Natural killer cell treated with Interleukin-12 subunit alpha and Interleukin-12 subunit beta and Interleukin-15 and Interleukin-18, amount 100 ng/mL, for 72 hours (primary cell): ENCODE results near the gene NT5M. TPM values are rescaled to one million over a fixed set of nuclear protein-coding genes. Genes with fewer than 3 reads are reported as not detected.
A peak's percentile ranks its signal among the peaks of the same experiment; 100 is the strongest.

ENCODE experiments used
- ATAC-seq, 2 donors: fragments of 150-1000 bp; cut with Tn5 transposase in 1 of 2; sonication (Bioruptor Pico), chemical (Tn5 transposase) in 1 of 2; 2 replicates each; pipeline ENCODE4 v1.10.0; 2021
- DNase-seq: peaks from one replicate; pipeline ENCODE4 v3.0.0; 2022; ENCODE audit warnings: low spot score
- H3K27ac Mint-ChIP-seq, 2 donors: 1 replicate in 1 of 2; 2 replicates in 1 of 2; pipeline ENCODE4 v1.8.0; 2022; ENCODE audit warnings: mixed read lengths in 2 of 2, mild to moderate bottlenecking in 1 of 2, moderate library complexity in 1 of 2
- H3K27me3 Mint-ChIP-seq, 2 donors: 1 replicate in 1 of 2; 2 replicates in 1 of 2; pipeline ENCODE4 v1.8.0; 2022; ENCODE audit warnings: mixed read lengths in 2 of 2
- H3K36me3 Mint-ChIP-seq: one replicate; pipeline ENCODE4 v1.8.0; 2022; ENCODE audit warnings: mixed read lengths
- H3K4me1 Mint-ChIP-seq, 2 donors: 1 replicate in 1 of 2; 2 replicates in 1 of 2; pipeline ENCODE4 v1.8.0; 2022; ENCODE audit warnings: low read depth in 2 of 2, mixed read lengths in 2 of 2, mild to moderate bottlenecking in 1 of 2
- H3K4me3 Mint-ChIP-seq: one replicate; pipeline ENCODE4 v1.8.0; 2022; ENCODE audit warnings: mixed read lengths
- H3K9me3 Mint-ChIP-seq: 2 replicates; pipeline ENCODE4 v1.8.0; 2022; ENCODE audit warnings: mixed read lengths
- total RNA-seq, 2 donors: library from RNA; stranded (reverse); gene quantifications; one replicate each; pipeline ENCODE4 v1.2.3, GENCODE V29; 2022

Gene NT5M
- total RNA-seq, 2 donors from 2014 or later, result 2.0 to 4.5 TPM

GRCh38 chr17:17350491-17351355 is 47.5 kb downstream of the NT5M start:
- no peaks in the 10 kb centered on the region for H3K27me3 Mint-ChIP-seq
- H3K4me3 Mint-ChIP-seq, result no peak overlapping the region
- peak; percentile 59 for DNase-seq
- H3K4me1 Mint-ChIP-seq, result no peaks in the 10 kb centered on the region
- H3K36me3 Mint-ChIP-seq, result no peaks in the 10 kb centered on the region
- no peak for ATAC-seq
- no peak overlapping the region for H3K27ac Mint-ChIP-seq
- H3K9me3 Mint-ChIP-seq, result no peaks in the 10 kb centered on the region

- DNase-seq, result peak; percentile 16
- Mint-ChIP-seq H3K9me3 (no peaks in the 10 kb centered on the region), H3K27ac (no peak overlapping the region), H3K4me1 (no peaks in the 10 kb centered on the region), H3K36me3 (no peaks in the 10 kb centered on the region), H3K4me3 (no peak overlapping the region), H3K27me3 (no peaks in the 10 kb centered on the region)
- no peak for ATAC-seq
Measured at GRCh38 chr17:17351356-17351891, 48.3 kb downstream of the NT5M start.

- Mint-ChIP-seq H3K4me3 (no peak overlapping the region), H3K27me3 (no peaks in the 10 kb centered on the region), H3K4me1 (peaks cover 0 to 3% of the 10 kb centered on the region in 2 donors), H3K9me3 (no peaks in the 10 kb centered on the region), H3K27ac (no peak overlapping the region), H3K36me3 (no peaks in the 10 kb centered on the region)
- DNase-seq (peak; percentile 55), ATAC-seq (no peak)
Measured at GRCh38 chr17:17351901-17352781, 49.0 kb downstream of the NT5M start.

- Mint-ChIP-seq H3K27me3 (no peaks in the 10 kb centered on the region), H3K4me1 (peaks cover 0 to 5% of the 10 kb centered on the region in 2 donors), H3K36me3 (no peaks in the 10 kb centered on the region), H3K27ac (no peak overlapping the region), H3K9me3 (no peaks in the 10 kb centered on the region), H3K4me3 (no peak overlapping the region)
- ATAC-seq (no peak), DNase-seq (peak; percentile 49)
Measured at GRCh38 chr17:17352836-17353624, 49.9 kb downstream of the NT5M start.

- Mint-ChIP-seq H3K9me3 (no peaks in the 10 kb centered on the region), H3K4me1 (peaks cover 0 to 5% of the 10 kb centered on the region in 2 donors), H3K27me3 (peaks cover 3 to 6% of the 10 kb centered on the region in 2 donors), H3K27ac (no peak overlapping the region), H3K4me3 (no peak overlapping the region), H3K36me3 (no peaks in the 10 kb centered on the region)
- ATAC-seq (no peak), DNase-seq (peak; percentile 45)
Measured at GRCh38 chr17:17353625-17354484, 50.7 kb downstream of the NT5M start.

- Mint-ChIP-seq H3K4me1 (peaks cover 0 to 5% of the 10 kb centered on the region in 2 donors), H3K36me3 (no peaks in the 10 kb centered on the region), H3K27ac (no peak overlapping the region), H3K27me3 (peaks cover 5 to 15% of the 10 kb centered on the region in 2 donors), H3K9me3 (no peaks in the 10 kb centered on the region), H3K4me3 (no peak overlapping the region)
- peak; percentile 58 to 71 for ATAC-seq
- peak; percentile 80 for DNase-seq
Measured at GRCh38 chr17:17354560-17355349, 51.6 kb downstream of the NT5M start.

GRCh38 chr17:17355426-17355825 is 52.3 kb downstream of the NT5M start:
- peaks cover 0 to 5% of the 10 kb centered on the region in 2 donors for H3K4me1 Mint-ChIP-seq
- H3K4me3 Mint-ChIP-seq, result no peak overlapping the region
- ATAC-seq (no peak), DNase-seq (peak; percentile 59)
- peaks cover 7 to 17% of the 10 kb centered on the region in 2 donors for H3K27me3 Mint-ChIP-seq
- H3K36me3 Mint-ChIP-seq, result no peaks in the 10 kb centered on the region
- H3K27ac Mint-ChIP-seq, result no peak overlapping the region
- H3K9me3 Mint-ChIP-seq, result no peaks in the 10 kb centered on the region

DNA sequence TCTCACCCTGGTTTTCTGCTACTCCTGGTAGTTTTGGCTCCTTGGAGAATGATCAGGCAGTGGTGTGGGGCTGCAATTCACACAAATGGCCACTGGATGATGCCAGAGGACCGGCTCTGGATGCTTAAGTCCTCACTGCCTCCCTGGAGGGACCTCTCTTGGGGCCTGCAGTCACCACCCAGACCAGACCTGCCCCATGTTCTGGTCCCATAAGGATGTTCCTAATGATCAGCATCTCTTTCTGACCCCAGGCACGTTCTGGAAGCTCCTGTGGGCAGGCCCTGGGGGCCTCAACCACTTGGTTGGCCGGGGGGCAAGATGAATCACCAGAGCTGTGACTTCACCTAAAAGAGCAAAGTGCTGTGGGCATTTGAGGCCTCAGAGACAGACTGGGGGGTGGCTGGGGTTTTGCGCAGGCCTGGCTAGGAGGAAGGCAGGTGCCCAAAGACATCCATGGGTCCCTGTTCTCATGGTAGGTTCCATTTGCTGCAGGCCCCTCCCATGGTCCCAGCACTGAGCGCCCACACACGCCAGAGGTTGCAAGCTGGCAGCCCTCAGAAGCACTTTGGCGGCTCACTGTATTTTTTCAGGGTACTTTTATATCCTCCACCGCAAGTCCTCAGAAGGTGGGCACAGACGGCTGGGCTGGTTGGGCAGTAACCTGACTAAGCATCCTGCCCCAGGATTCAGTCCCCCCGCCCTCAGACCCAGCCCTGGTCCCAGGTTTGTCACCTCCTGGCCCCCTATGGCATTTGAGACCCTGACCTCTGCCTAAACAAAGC is 53.2 kb downstream of the NT5M start:
- peaks cover 0 to 5% of the 10 kb centered on the region in 2 donors for H3K4me1 Mint-ChIP-seq
- no peaks in the 10 kb centered on the region for H3K9me3 Mint-ChIP-seq
- no peak overlapping the region for H3K4me3 Mint-ChIP-seq
- peaks cover 10 to 23% of the 10 kb centered on the region in 2 donors for H3K27me3 Mint-ChIP-seq
- peak overlapping the region in 1 of 2 donors; percentile 48 for H3K27ac Mint-ChIP-seq
- DNase-seq (peak; percentile 79), ATAC-seq (peak; percentile 84 to 85)
- no peaks in the 10 kb centered on the region for H3K36me3 Mint-ChIP-seq

- Mint-ChIP-seq H3K27ac (peak overlapping the region in 1 of 2 donors; percentile 48), H3K36me3 (no peaks in the 10 kb centered on the region), H3K4me3 (no peak overlapping the region), H3K4me1 (peaks cover 0 to 5% of the 10 kb centered on the region in 2 donors), H3K27me3 (peaks cover 10 to 25% of the 10 kb centered on the region in 2 donors), H3K9me3 (no peaks in the 10 kb centered on the region)
- ATAC-seq (no peak), DNase-seq (peak; percentile 20)
Measured at GRCh38 chr17:17356931-17357270, 53.7 kb downstream of the NT5M start.

DNA sequence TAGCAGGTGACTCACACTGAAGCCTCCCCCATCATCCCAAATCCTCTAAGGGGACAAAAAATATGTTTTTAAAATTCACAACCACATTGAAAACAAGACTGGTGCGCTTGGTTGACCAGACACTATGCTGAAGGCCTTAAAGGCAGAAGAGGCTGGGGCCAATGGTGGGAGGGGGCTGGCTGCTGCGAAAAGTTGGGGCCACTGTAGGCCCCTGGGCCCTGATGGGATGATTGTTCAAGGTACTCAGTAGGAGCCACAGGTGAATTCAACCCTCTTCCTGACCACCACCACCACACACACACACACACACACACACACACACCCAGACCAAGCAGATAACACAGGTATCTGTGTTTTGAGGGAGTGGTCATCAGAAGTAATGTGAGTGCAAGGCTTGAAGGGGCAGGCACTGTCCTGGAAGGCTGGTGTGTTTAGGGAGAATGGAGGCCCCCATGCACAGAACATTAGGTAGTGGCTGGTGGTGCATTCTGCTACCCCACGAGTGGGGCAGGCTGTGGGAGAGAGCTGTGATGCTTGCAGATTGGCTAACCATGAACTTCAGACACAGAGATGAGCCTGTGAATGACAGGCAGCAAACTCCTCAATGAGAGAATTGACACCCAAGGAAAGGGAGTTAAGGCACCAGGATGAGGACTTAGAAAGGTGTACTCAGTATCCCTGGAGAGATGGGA is 55.0 kb downstream of the NT5M start:
- no peak overlapping the region for H3K4me3 Mint-ChIP-seq
- peaks cover 12 to 25% of the 10 kb centered on the region in 2 donors for H3K27me3 Mint-ChIP-seq
- H3K27ac Mint-ChIP-seq, result peak overlapping the region in 1 of 2 donors; percentile 48
- DNase-seq (peak; percentile 12), ATAC-seq (peak in 1 of 2 donors; percentile 14)
- H3K36me3 Mint-ChIP-seq, result no peaks in the 10 kb centered on the region
- H3K4me1 Mint-ChIP-seq, result peaks cover 3 to 7% of the 10 kb centered on the region in 2 donors
- no peaks in the 10 kb centered on the region for H3K9me3 Mint-ChIP-seq

DNA sequence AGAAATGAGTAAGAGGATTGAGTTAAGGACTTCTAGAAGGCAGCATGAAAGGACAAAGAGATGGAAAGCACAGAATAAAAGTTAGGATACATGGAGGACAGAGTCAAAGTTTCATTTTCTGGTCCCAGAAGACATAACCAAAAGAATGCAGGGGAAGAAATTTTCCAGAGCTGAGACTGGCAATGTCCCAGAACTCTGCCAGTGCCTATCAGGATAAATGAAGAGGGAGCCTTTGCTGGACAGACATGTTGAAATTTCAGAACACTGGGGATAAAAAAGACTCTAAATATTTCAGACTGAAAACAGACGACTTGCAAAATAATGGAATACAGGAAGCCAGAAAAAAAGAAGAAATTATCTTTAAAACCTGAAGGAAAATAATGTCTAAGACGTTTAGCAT is 55.7 kb downstream of the NT5M start:
- no peaks in the 10 kb centered on the region for H3K9me3 Mint-ChIP-seq
- DNase-seq, result no peak
- H3K27ac Mint-ChIP-seq, result no peak overlapping the region
- no peaks in the 10 kb centered on the region for H3K36me3 Mint-ChIP-seq
- ATAC-seq, result no peak
- H3K4me1 Mint-ChIP-seq, result peaks cover 9 to 13% of the 10 kb centered on the region in 2 donors
- H3K4me3 Mint-ChIP-seq, result no peak overlapping the region
- H3K27me3 Mint-ChIP-seq, result peaks cover 13 to 25% of the 10 kb centered on the region in 2 donors
